ENCODE measurements around the gene BNC2. TPM values are rescaled to one million over a fixed set of nuclear protein-coding genes. Genes with fewer than 3 reads are reported as not detected.

The BNC2 gene
- total RNA-seq, 1 experiment from 2014 or later = 2.9 TPM

- intact Hi-C loops (cut with micrococcal nuclease; ENCODE audit: unreplicated experiment) = loop anchor here (10.0 kb wide), 2 partner anchors 305 to 855 kb away; no protein-coding TSS in a partner anchor
- no peak overlapping the region for H3K4me2 ChIP-seq
- H3K9me3 ChIP-seq (ENCODE audit: insufficient read depth, low read depth) = no peaks in the 10 kb centered on the region
- no peaks in the 10 kb centered on the region for H3K36me3 ChIP-seq (ENCODE audit: low read depth)
- TF ChIP-seq CTCF (conservative IDR thresholded peaks at IDR 0.05) = no peak
- no peak for TF ChIP-seq EZH2 (IDR thresholded peaks at IDR 0.05; ENCODE audit: low read depth)
- H3F3A ChIP-seq (ENCODE audit: insufficient read depth, low read depth) = peaks cover 6% of the 10 kb centered on the region; the same call in 1 of the 2 replicates
- no peaks in the 10 kb centered on the region for H3K9me2 ChIP-seq (ENCODE audit: insufficient read depth)
- no peak overlapping the region for H3K4me3 ChIP-seq
- DNase-seq = no peak
- H2AFZ ChIP-seq = no peak overlapping the region
- H3K79me2 ChIP-seq (ENCODE audit: low read depth) = no peaks in the 10 kb centered on the region; the same call in 1 of the 2 replicates
- no peak overlapping the region for H3K27ac ChIP-seq
- CTCF ChIA-PET = no interaction called here
- H3K27me3 ChIP-seq (ENCODE audit: insufficient read depth, low read depth) = no peaks in the 10 kb centered on the region
- peaks cover 27% of the 10 kb centered on the region for H3K4me1 ChIP-seq (replicated peaks; ENCODE audit: insufficient read depth)
- POLR2A ChIA-PET (ENCODE audit: unreplicated experiment) = no interaction called here
- BruUV-seq (replicated peaks) = no TSS peak
- no peaks in the 10 kb centered on the region for H4K20me1 ChIP-seq (ENCODE audit: insufficient read depth)
Measured at GRCh38 chr9:16729651-16730050, 140.8 kb downstream of the BNC2 start.

GRCh38 chr9:16728137-16728508, 142.3 kb downstream of the BNC2 start:
- H4K20me1 ChIP-seq (ENCODE audit: insufficient read depth) = no peaks in the 10 kb centered on the region
- intact Hi-C loops (cut with micrococcal nuclease; ENCODE audit: unreplicated experiment) = loop anchor here (10.0 kb wide), 2 partner anchors 303 to 853 kb away; no protein-coding TSS in a partner anchor
- no peaks in the 10 kb centered on the region for H3K9me2 ChIP-seq (ENCODE audit: insufficient read depth)
- ChIA-PET POLR2A (ENCODE audit: unreplicated experiment) (no interaction called here), CTCF (no interaction called here)
- DNase-seq = no peak
- peak overlapping the region; percentile 98 for H3K4me2 ChIP-seq
- peak overlapping the region; percentile 77; the same call in 1 of the 2 replicates for H3K4me3 ChIP-seq
- no peaks in the 10 kb centered on the region for H3K9me3 ChIP-seq (ENCODE audit: insufficient read depth, low read depth)
- H3K79me2 ChIP-seq (ENCODE audit: low read depth) = no peaks in the 10 kb centered on the region; the same call in 1 of the 2 replicates
- H2AFZ ChIP-seq = no peak overlapping the region
- H3K27ac ChIP-seq = peak overlapping the region; percentile 92; the same call in 1 of the 2 replicates
- TF ChIP-seq EZH2 (IDR thresholded peaks at IDR 0.05; ENCODE audit: low read depth) (no peak), CTCF (conservative IDR thresholded peaks at IDR 0.05) (no peak)
- H3K27me3 ChIP-seq (ENCODE audit: insufficient read depth, low read depth) = no peaks in the 10 kb centered on the region
- BruUV-seq (replicated peaks) = no TSS peak
- H3F3A ChIP-seq (ENCODE audit: insufficient read depth, low read depth) = peaks cover 6% of the 10 kb centered on the region; the same call in 1 of the 2 replicates
- H3K36me3 ChIP-seq (ENCODE audit: low read depth) = no peaks in the 10 kb centered on the region
- H3K4me1 ChIP-seq (replicated peaks; ENCODE audit: insufficient read depth) = peaks cover 27% of the 10 kb centered on the region

- TSS peak; percentile 31 for BruUV-seq (replicated peaks)
- Histone ChIP-seq H3K4me2 (peak overlapping the region; percentile 98), H4K20me1 (ENCODE audit: insufficient read depth) (no peaks in the 10 kb centered on the region), H3K4me3 (peak overlapping the region; percentile 77), H3F3A (ENCODE audit: insufficient read depth, low read depth) (peaks cover 6% of the 10 kb centered on the region; the same call in 1 of the 2 replicates), H3K4me1 (replicated peaks; ENCODE audit: insufficient read depth) (peaks cover 27% of the 10 kb centered on the region), H2AFZ (peak overlapping the region; percentile 91), H3K9me2 (ENCODE audit: insufficient read depth) (no peaks in the 10 kb centered on the region), H3K79me2 (ENCODE audit: low read depth) (no peaks in the 10 kb centered on the region; the same call in 1 of the 2 replicates), H3K27me3 (ENCODE audit: insufficient read depth, low read depth) (no peaks in the 10 kb centered on the region), H3K27ac (peak overlapping the region; percentile 92), H3K9me3 (ENCODE audit: insufficient read depth, low read depth) (no peaks in the 10 kb centered on the region), H3K36me3 (ENCODE audit: low read depth) (no peaks in the 10 kb centered on the region)
- POLR2A ChIA-PET (ENCODE audit: unreplicated experiment) = no interaction called here
- intact Hi-C loops (cut with micrococcal nuclease; ENCODE audit: unreplicated experiment) = loop anchor here (10.0 kb wide), 2 partner anchors 303 to 853 kb away; no protein-coding TSS in a partner anchor
- DNase-seq = no peak
- TF ChIP-seq EZH2 (IDR thresholded peaks at IDR 0.05; ENCODE audit: low read depth) = no peak
- no peak for TF ChIP-seq CTCF (conservative IDR thresholded peaks at IDR 0.05)
- CTCF ChIA-PET = no interaction called here
Measured at GRCh38 chr9:16727452-16728136, 142.9 kb downstream of the BNC2 start.

Data from PC-9 (cell line).